ENCODE data around the gene BNC2. TPM values are rescaled to one million over a fixed set of nuclear protein-coding genes. Genes with fewer than 3 reads are reported as not detected.

Gene BNC2
- total RNA-seq, 2 donors from 2014 or later = not detected

- Mint-ChIP-seq H3K27ac (no peak overlapping the region), H3K4me3 (no peak overlapping the region), H3K4me1 (no peaks in the 10 kb centered on the region), H3K36me3 (ENCODE audit: low read depth) (no peaks in the 10 kb centered on the region), H3K27me3 (no peaks in the 10 kb centered on the region)
- H3K9me3 ChIP-seq (ENCODE audit: control insufficient read depth, low read length, poor library complexity, severe bottlenecking) = no peaks in the 10 kb centered on the region
- ATAC-seq (no peak), DNase-seq (no peak)
Observed at GRCh38 chr9:16361118-16361517, 509.4 kb downstream of the BNC2 start.

- Mint-ChIP-seq H3K4me1 (no peaks in the 10 kb centered on the region), H3K4me3 (no peak overlapping the region), H3K27ac (no peak overlapping the region), H3K27me3 (no peaks in the 10 kb centered on the region), H3K36me3 (ENCODE audit: low read depth) (no peaks in the 10 kb centered on the region)
- ATAC-seq (no peak), DNase-seq (no peak)
- no peaks in the 10 kb centered on the region for H3K9me3 ChIP-seq (ENCODE audit: control insufficient read depth, low read length, poor library complexity, severe bottlenecking)
Observed at GRCh38 chr9:16360247-16360646, 510.2 kb downstream of the BNC2 start.

All from T-helper 17 cell (primary cell).